Measurements from ENCODE around the gene RFX7.

DNA sequence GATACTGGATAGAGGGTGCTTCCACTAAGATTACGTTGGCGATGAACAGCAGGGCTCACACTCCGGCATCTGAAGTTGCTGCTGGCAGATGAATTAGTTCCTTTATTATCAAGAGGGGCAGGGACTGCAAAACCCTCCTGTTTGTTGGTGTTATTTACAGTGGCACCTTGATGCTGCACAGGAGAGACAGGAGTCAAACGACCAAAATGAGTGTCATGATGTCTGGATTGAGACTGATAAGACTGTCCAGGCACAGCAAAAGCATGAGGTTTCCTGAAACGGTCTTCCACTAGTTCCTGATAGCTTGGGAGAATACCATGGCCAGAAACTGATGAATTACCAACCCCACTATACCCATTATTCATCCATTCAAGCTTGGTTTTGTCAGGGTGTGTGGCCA, 149.5 kb downstream of the RFX7 start:
- TF ChIP-seq, protein P1, sequence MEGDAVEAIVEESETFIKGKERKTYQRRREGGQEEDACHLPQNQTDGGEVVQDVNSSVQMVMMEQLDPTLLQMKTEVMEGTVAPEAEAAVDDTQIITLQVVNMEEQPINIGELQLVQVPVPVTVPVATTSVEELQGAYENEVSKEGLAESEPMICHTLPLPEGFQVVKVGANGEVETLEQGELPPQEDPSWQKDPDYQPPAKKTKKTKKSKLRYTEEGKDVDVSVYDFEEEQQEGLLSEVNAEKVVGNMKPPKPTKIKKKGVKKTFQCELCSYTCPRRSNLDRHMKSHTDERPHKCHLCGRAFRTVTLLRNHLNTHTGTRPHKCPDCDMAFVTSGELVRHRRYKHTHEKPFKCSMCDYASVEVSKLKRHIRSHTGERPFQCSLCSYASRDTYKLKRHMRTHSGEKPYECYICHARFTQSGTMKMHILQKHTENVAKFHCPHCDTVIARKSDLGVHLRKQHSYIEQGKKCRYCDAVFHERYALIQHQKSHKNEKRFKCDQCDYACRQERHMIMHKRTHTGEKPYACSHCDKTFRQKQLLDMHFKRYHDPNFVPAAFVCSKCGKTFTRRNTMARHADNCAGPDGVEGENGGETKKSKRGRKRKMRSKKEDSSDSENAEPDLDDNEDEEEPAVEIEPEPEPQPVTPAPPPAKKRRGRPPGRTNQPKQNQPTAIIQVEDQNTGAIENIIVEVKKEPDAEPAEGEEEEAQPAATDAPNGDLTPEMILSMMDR (IDR thresholded peaks at IDR 0.05), result no peak
- no peak for TF ChIP-seq EZH2 (IDR thresholded peaks at IDR 0.05; ENCODE audit: borderline replicate concordance, insufficient read depth, low read depth, low read length, poor library complexity, severe bottlenecking)
